SK-N-MC (cell line): ENCODE measurements around the gene DDX4.
"Not testable (repeated sequence)": the region's sequence is repeated elsewhere in the genome, so short reads cannot be mapped to it uniquely, and the experiment has no call there.

ENCODE experiments used
- DNase-seq: peaks from one replicate; pipeline ENCODE4 v3.0.0-alpha.2; 2011; ENCODE audit warnings: low read depth, low spot score
- H3K27ac ChIP-seq: fragments of 200-600 bp; sonication (generic); 2 replicates; pipeline ENCODE4 v1.5.1; 2016; ENCODE audit warnings: mixed run types
- H3K36me3 ChIP-seq: fragments of 200-600 bp; sonication (generic); 2 replicates; pipeline ENCODE4 v1.6.1; 2017; ENCODE audit warnings: antibody characterized with exemption, low read length, mixed read lengths; ENCODE audit not compliant: insufficient read depth
- H3K4me3 ChIP-seq: fragments of 200-600 bp; sonication (generic); 2 replicates; pipeline ENCODE4 v1.5.1; 2016
- H3K9ac ChIP-seq: fragments of 200-600 bp; sonication (generic); 2 replicates; pipeline ENCODE4 v1.8.0; 2017; ENCODE audit warnings: mixed run types, mixed read lengths; ENCODE audit not compliant: insufficient read length
- H3K9me3 ChIP-seq: fragments of 200-600 bp; sonication (generic); 2 replicates; pipeline ENCODE4 v1.6.1; 2017; ENCODE audit warnings: low read depth, mild to moderate bottlenecking, antibody characterized with exemption, low read length, moderate library complexity, mixed read lengths
- EZH2 ChIP-seq: fragments of 200-600 bp; sonication (generic); IDR thresholded peaks from one replicate; pipeline ENCODE4 v1.6.1; 2017; ENCODE audit warnings: antibody characterized with exemption
- FOXP2 ChIP-seq: optimal IDR thresholded peaks from 2 replicates; pipeline ENCODE3; 2011; ENCODE audit warnings: mild to moderate bottlenecking, moderate library complexity; ENCODE audit not compliant: insufficient read depth; ENCODE audit errors: extremely low read length, control extremely low read depth
- POLR2AphosphoS5 ChIP-seq: IDR thresholded peaks from 2 replicates; pipeline ENCODE4 v1.6.1; 2012; ENCODE audit warnings: mild to moderate bottlenecking, low read depth, low read length, borderline replicate concordance

DDX4 gene

DNA sequence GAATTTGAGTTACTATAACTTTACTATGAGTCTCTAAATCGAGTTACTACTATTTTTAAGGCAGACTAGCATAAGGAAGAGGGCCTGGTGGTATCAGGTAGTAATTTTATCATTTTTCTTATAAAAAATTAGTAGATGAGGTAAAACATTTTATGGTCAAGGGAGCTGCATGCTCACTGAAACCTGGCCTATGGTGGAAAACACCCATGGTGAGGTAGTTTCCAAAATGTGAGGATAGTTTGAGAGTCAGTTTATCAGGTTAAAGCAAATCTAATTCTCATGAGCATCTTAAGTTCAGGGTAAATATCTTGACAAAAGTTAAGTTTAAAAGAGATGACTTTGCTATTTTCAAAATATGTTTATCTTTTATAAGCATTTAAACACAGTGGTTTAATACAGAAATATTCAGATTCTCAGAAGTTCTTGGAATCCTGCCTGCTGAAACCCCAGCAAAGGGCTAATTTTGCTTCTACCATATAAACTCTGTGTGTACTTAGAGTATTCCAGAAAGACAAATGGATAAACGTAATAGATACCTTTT is 10.0 kb downstream of the DDX4 start:
- Histone ChIP-seq H3K36me3 (no peaks in the 10 kb centered on the region), H3K27ac (no peak overlapping the region), H3K9me3 (no peaks in the 10 kb centered on the region), H3K4me3 (no peak overlapping the region), H3K9ac (no peak overlapping the region)
- no peak for TF ChIP-seq FOXP2
- no peak for TF ChIP-seq EZH2
- TF ChIP-seq POLR2AphosphoS5, result no peak
- no peak for DNase-seq

DNA sequence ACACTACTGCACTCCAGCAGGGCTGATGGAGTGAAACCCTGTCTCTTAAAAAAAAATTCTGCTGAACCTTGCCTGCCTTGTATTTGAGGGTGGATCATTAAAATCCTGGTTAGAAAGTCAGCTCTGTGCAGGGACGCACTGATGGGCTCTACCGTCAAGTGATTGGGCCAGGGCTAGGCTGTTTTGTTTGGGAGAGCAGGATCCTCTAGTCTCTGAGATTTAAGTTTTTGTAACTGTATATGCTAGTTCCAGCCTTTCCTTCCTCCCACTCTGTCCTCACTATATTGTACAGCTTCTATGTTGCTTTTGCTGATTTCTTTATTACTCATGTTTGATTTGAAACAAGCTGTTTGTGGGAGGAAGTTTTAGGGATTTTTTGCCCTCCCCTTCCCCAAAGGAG is 11.5 kb downstream of the DDX4 start:
- no peak overlapping the region for H3K4me3 ChIP-seq
- no peak for DNase-seq
- no peak overlapping the region for H3K27ac ChIP-seq
- H3K36me3 ChIP-seq, result no peaks in the 10 kb centered on the region
- no peak for TF ChIP-seq POLR2AphosphoS5
- TF ChIP-seq FOXP2, result no peak
- TF ChIP-seq EZH2, result no peak
- H3K9ac ChIP-seq, result no peak overlapping the region
- H3K9me3 ChIP-seq, result no peaks in the 10 kb centered on the region

DNA sequence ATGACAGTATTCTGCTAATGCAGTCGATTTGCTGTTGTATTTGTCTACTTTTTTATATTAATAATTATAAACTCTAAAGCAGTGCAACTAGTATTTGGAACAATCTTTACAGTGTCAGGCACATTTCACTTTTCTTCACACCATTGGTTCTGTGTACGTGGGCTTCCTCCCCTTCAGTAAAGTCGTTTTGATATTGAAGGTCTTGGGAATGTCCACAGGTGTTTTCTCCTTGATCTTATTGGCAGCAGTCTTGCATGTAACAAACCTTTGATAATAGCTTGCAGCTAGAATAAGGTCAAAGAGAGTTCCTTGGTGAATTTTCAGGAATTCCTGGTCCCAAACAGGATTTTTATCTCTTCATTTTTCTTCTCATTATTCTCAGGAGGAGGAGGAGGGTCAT is 12.2 kb downstream of the DDX4 start:
- Histone ChIP-seq H3K9ac (no peak overlapping the region), H3K4me3 (no peak overlapping the region), H3K36me3 (no peaks in the 10 kb centered on the region), H3K9me3 (no peaks in the 10 kb centered on the region), H3K27ac (no peak overlapping the region)
- no peak for TF ChIP-seq FOXP2
- no peak for TF ChIP-seq POLR2AphosphoS5
- no peak for TF ChIP-seq EZH2
- no peak for DNase-seq

DNA sequence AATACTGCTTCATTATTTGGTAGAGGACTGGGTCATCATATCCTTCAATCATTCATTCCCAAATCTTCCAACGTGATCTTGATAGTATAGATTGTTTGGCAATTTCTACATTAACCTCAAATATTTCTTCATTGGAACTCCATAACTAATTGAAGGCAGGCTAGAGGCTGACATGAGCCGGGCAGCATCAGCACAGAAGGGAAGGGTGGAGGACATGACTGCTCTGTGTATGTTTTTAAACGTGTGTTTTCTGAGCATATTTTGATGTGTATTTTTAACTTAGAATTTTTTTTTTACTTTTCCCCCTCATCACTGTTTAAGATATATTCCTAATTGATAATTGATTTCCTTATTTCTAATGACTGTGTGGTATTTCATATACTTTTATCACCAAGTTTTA is 12.6 kb downstream of the DDX4 start:
- Histone ChIP-seq H3K27ac (no peak overlapping the region), H3K9me3 (no peaks in the 10 kb centered on the region), H3K9ac (no peak overlapping the region), H3K4me3 (no peak overlapping the region), H3K36me3 (no peaks in the 10 kb centered on the region)
- no peak for DNase-seq
- TF ChIP-seq FOXP2 (no peak), POLR2AphosphoS5 (no peak), EZH2 (no peak)

DNA sequence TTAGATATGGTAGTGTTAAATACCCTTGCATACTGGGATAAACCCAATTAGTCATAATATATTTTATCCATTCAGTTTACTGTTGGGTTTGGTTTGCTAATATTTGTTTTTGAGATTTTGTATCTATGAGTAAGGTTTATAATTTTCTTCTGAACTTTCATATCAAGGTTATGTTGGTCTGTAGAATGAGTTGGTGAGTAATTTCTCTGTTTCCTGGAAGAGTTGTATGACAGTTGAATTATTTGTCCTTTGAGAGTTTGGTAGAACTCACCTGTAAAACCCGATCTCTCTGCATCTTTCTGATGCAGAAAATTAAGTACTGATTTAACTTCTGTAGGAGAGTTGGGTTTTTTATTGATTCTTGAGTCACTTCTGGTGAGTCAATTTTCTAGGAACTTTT is 20.4 kb downstream of the DDX4 start:
- no peak for TF ChIP-seq POLR2AphosphoS5
- TF ChIP-seq EZH2, result no peak
- no peak for TF ChIP-seq FOXP2
- Histone ChIP-seq H3K27ac (no peak overlapping the region), H3K9ac (no peak overlapping the region)

DNA sequence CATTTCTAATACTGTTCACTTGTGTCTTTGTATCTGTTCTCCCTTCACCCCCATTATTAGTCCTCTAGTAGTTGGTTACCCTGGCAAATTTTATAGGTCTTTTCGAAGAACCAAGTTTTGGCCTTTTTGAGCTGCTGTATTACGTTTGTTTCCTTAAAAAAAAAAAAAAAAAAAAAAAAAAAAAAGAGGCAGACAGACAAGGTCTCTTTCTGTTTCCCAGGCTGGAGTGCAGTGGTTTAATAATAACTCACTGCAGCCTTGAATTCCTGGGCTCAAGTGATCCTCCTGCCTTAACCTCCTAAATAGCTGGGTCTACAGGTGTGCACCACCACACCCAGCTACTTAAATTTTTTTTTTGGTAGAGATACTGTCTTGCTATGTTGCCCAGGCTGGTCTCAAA is 20.9 kb downstream of the DDX4 start:
- DNase-seq, result no peak
- no peak for TF ChIP-seq EZH2
- Histone ChIP-seq H3K9me3 (no peaks in the 10 kb centered on the region), H3K36me3 (no peaks in the 10 kb centered on the region), H3K9ac (no peak overlapping the region), H3K27ac (no peak overlapping the region), H3K4me3 (no peak overlapping the region)

More for the DNA sequence above, 20.4 kb downstream of the DDX4 start:
- H3K4me3 ChIP-seq, result no peak overlapping the region
- H3K36me3 ChIP-seq, result no peaks in the 10 kb centered on the region
- no peaks in the 10 kb centered on the region for H3K9me3 ChIP-seq
- DNase-seq, result no peak

DNA sequence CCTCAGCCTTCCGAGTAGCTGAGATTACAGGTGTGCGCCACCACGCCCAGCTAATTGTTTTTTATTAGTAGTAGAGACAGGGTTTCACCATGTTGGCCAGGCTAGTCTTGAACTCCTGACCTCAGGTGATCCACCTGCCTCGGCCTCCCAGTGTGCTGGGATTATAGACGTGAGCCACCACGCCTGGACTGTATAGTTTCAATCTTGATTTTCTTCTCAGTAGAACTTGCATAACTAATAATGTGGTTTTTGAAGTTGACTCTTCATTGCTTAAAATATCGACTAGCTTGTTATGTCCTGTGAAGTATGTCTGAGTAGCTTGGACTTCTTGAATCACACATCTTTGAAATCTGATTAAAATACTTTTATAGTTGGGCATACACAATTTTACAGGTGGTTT is 23.9 kb downstream of the DDX4 start:
- not testable (repeated sequence) for H3K27ac ChIP-seq, H3K36me3 ChIP-seq, DNase-seq, H3K4me3 ChIP-seq, H3K9ac ChIP-seq, H3K9me3 ChIP-seq

DNA sequence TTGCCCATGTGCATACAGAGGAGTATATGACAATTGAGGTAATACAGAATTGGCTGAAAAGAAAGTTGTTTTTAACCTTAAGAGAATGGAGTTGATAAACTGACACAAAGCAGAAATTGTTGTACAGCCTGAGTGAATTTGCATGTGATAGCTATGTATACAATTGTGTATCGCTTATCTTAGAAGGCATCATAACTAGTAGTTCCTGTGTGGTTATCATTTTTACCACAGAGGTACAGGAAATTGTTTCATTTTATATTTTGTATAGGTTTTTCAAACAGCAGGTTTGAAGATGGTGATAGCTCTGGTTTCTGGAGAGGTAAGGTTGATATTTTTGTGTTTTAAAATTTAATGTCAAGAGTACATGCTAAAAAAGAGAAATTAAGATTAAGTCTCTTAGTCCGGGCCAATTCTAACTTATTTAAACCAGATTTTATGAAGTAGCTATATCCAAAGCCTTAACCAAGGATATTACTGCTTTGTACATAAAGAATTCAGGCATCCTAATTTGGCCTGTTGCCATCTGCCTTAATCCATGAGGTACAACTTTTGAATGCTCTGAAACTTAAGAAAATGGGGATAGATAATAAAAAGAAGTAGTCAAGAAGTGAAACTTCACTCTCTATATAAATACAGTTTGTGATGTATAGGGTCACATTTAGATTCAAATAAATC is 26.0 kb downstream of the DDX4 start:
- no peak for TF ChIP-seq FOXP2
- H3K9ac ChIP-seq, result no peak overlapping the region
- no peak overlapping the region for H3K4me3 ChIP-seq
- H3K36me3 ChIP-seq, result no peaks in the 10 kb centered on the region
- H3K9me3 ChIP-seq, result no peaks in the 10 kb centered on the region
- DNase-seq, result no peak
- no peak overlapping the region for H3K27ac ChIP-seq

DNA sequence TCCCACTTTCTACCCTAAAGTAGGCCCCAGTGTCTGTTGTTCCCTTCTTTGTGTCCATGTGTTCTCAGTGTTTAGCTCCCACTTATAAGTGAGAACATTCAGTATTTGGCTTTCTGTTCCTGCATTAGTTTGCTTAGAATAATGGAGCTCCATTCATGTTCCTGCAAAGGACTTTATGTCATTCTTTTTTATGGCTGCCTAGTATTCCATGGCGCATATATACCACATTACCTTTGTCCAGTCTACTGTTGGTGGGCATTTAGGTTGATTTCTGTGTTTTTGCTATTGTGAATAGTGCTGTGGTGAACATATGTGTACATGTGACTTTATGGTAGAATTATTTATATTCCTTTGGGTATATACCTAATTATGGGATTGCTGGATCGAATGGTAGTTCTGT is 30.4 kb downstream of the DDX4 start:
- Histone ChIP-seq H3K27ac (no peak overlapping the region), H3K36me3 (no peaks in the 10 kb centered on the region), H3K4me3 (no peak overlapping the region), H3K9me3 (no peaks in the 10 kb centered on the region; the same call in 1 of the 2 replicates), H3K9ac (no peak overlapping the region)
- no peak for DNase-seq
- no peak for TF ChIP-seq FOXP2
- TF ChIP-seq EZH2, result no peak
- no peak for TF ChIP-seq POLR2AphosphoS5

DNA sequence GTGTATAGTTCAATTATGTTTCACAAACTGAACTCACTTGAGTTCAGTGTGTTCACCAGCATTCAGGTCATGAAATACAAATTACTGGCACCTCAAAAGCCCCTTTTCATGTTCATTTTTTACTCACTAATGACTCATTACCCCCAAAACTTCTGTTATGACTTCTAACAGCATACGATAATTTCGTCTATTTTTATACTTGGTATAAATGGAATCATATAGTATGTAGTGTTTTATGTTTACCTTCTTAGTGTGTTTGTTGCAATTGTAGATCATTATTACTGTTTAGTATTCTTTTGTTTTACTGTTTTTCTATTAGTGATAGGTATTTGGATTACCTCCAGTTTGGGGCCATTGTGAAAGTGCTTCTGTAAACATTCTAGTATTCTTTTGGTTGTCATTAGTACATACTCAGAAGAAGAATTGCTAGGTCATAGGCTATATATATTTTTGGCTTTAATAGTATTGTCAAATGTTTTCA is 33.4 kb downstream of the DDX4 start:
- Histone ChIP-seq H3K4me3 (no peak overlapping the region), H3K9ac (no peak overlapping the region), H3K9me3 (no peaks in the 10 kb centered on the region; the same call in 1 of the 2 replicates), H3K36me3 (no peaks in the 10 kb centered on the region), H3K27ac (no peak overlapping the region)
- DNase-seq, result no peak
- no peak for TF ChIP-seq FOXP2
- TF ChIP-seq POLR2AphosphoS5, result no peak
- no peak for TF ChIP-seq EZH2
